HUES6 (cell line): ENCODE results near the gene MAP2K2.
"Not testable (repeated sequence)": the region's sequence is repeated elsewhere in the genome, so short reads cannot be mapped to it uniquely, and the experiment has no call there.

ENCODE experiments used
- H3K27ac ChIP-seq: 2 replicates; pipeline ENCODE4 v1.7.0; 2013; ENCODE audit warnings: low read depth, mild to moderate bottlenecking, low read length, inconsistent platforms
- H3K27me3 ChIP-seq: 2 replicates; pipeline ENCODE4 v1.6.1; 2013; ENCODE audit warnings: low read length; ENCODE audit not compliant: control insufficient read depth, insufficient read depth
- H3K36me3 ChIP-seq: 2 replicates; pipeline ENCODE4 v1.6.1; 2013; ENCODE audit warnings: low read length; ENCODE audit not compliant: control insufficient read depth, insufficient read depth
- H3K4me1 ChIP-seq: 2 replicates; pipeline ENCODE4 v1.6.1; 2013; ENCODE audit warnings: low read length; ENCODE audit not compliant: control insufficient read depth, insufficient read depth
- H3K4me3 ChIP-seq: 2 replicates; pipeline ENCODE4 v1.5.1; 2013; ENCODE audit warnings: low read depth, low read length
- H3K9ac ChIP-seq: one replicate; pipeline ENCODE4 v1.6.1; 2013; ENCODE audit warnings: mild to moderate bottlenecking, low read length
- H3K9me3 ChIP-seq: 2 replicates; pipeline ENCODE4 v1.6.1; 2013; ENCODE audit warnings: low read depth, low read length; ENCODE audit not compliant: control insufficient read depth, insufficient read depth

The MAP2K2 gene

GRCh38 chr19:4149518-4150288 lies 25.8 kb upstream of the MAP2K2 start:
- no peaks in the 10 kb centered on the region for H3K4me1 ChIP-seq
- no peak overlapping the region for H3K27ac ChIP-seq
- peaks cover 3% of the 10 kb centered on the region; the same call in 1 of the 2 replicates for H3K27me3 ChIP-seq
- H3K9me3 ChIP-seq = no peaks in the 10 kb centered on the region
- H3K36me3 ChIP-seq = no peaks in the 10 kb centered on the region
- no peak overlapping the region for H3K9ac ChIP-seq
- H3K4me3 ChIP-seq = no peak overlapping the region

- Histone ChIP-seq H3K27ac (no peak overlapping the region), H3K4me3 (no peak overlapping the region), H3K36me3 (no peaks in the 10 kb centered on the region), H3K27me3 (peaks cover 3% of the 10 kb centered on the region; the same call in 1 of the 2 replicates), H3K9me3 (no peaks in the 10 kb centered on the region), H3K9ac (no peak overlapping the region), H3K4me1 (no peaks in the 10 kb centered on the region)
These were observed 20.8 kb upstream of the MAP2K2 start for GRCh38 chr19:4144666-4145249.

- H3K4me1 ChIP-seq, H3K27me3 ChIP-seq, H3K9me3 ChIP-seq, H3K36me3 ChIP-seq, H3K27ac ChIP-seq, H3K9ac ChIP-seq, H3K4me3 ChIP-seq: not testable (repeated sequence)
These were observed 19.0 kb upstream of the MAP2K2 start for GRCh38 chr19:4142916-4143315.

GRCh38 chr19:4140237-4140711 lies 16.4 kb upstream of the MAP2K2 start:
- no peaks in the 10 kb centered on the region for H3K9me3 ChIP-seq
- no peaks in the 10 kb centered on the region for H3K27me3 ChIP-seq
- no peak overlapping the region for H3K4me3 ChIP-seq
- H3K9ac ChIP-seq = no peak overlapping the region
- no peaks in the 10 kb centered on the region for H3K4me1 ChIP-seq
- no peaks in the 10 kb centered on the region for H3K36me3 ChIP-seq
- no peak overlapping the region for H3K27ac ChIP-seq

- Histone ChIP-seq H3K9ac (no peak overlapping the region), H3K27me3 (no peaks in the 10 kb centered on the region), H3K9me3 (no peaks in the 10 kb centered on the region), H3K27ac (no peak overlapping the region), H3K4me1 (no peaks in the 10 kb centered on the region), H3K4me3 (no peak overlapping the region), H3K36me3 (no peaks in the 10 kb centered on the region)
These were observed 15.8 kb upstream of the MAP2K2 start for GRCh38 chr19:4139614-4140236.

- Histone ChIP-seq H3K27me3 (no peaks in the 10 kb centered on the region), H3K36me3 (no peaks in the 10 kb centered on the region), H3K4me3 (no peak overlapping the region), H3K4me1 (no peaks in the 10 kb centered on the region), H3K27ac (no peak overlapping the region), H3K9me3 (no peaks in the 10 kb centered on the region), H3K9ac (no peak overlapping the region)
These were observed 14.5 kb upstream of the MAP2K2 start for GRCh38 chr19:4138445-4138844.

- H3K4me3 ChIP-seq = no peak overlapping the region
- H3K9ac ChIP-seq = no peak overlapping the region
- no peaks in the 10 kb centered on the region for H3K36me3 ChIP-seq
- no peak overlapping the region for H3K27ac ChIP-seq
- H3K9me3 ChIP-seq = no peaks in the 10 kb centered on the region
- no peaks in the 10 kb centered on the region for H3K4me1 ChIP-seq
- no peaks in the 10 kb centered on the region for H3K27me3 ChIP-seq
These were observed 12.8 kb upstream of the MAP2K2 start for GRCh38 chr19:4136680-4137088.

GRCh38 chr19:4135386-4135785 lies 11.5 kb upstream of the MAP2K2 start:
- H3K4me1 ChIP-seq, H3K27ac ChIP-seq, H3K4me3 ChIP-seq, H3K9me3 ChIP-seq, H3K27me3 ChIP-seq, H3K9ac ChIP-seq, H3K36me3 ChIP-seq: not testable (repeated sequence)

- no peak overlapping the region for H3K4me3 ChIP-seq
- H3K9me3 ChIP-seq = no peaks in the 10 kb centered on the region
- no peaks in the 10 kb centered on the region for H3K27me3 ChIP-seq
- H3K9ac ChIP-seq = no peak overlapping the region
- H3K4me1 ChIP-seq = peaks cover 7% of the 10 kb centered on the region; the same call in 1 of the 2 replicates
- no peaks in the 10 kb centered on the region for H3K36me3 ChIP-seq
- H3K27ac ChIP-seq = no peak overlapping the region
These were observed 10.4 kb upstream of the MAP2K2 start for GRCh38 chr19:4134351-4134750.

GRCh38 chr19:4130744-4131438 lies 7.0 kb upstream of the MAP2K2 start:
- Histone ChIP-seq H3K4me3 (no peak overlapping the region), H3K9ac (no peak overlapping the region)

GRCh38 chr19:4129050-4129449 lies 5.1 kb upstream of the MAP2K2 start:
- not testable (repeated sequence) for H3K4me1 ChIP-seq, H3K36me3 ChIP-seq, H3K27me3 ChIP-seq, H3K9ac ChIP-seq, H3K9me3 ChIP-seq, H3K27ac ChIP-seq, H3K4me3 ChIP-seq

More at GRCh38 chr19:4130744-4131438, 7.0 kb upstream of the MAP2K2 start:
- Histone ChIP-seq H3K27me3 (no peaks in the 10 kb centered on the region), H3K4me1 (peaks cover 7% of the 10 kb centered on the region; the same call in 1 of the 2 replicates), H3K36me3 (no peaks in the 10 kb centered on the region), H3K9me3 (no peaks in the 10 kb centered on the region), H3K27ac (no peak overlapping the region)
